SK-N-SH (cell line): ENCODE measurements around the gene WDR74.

ENCODE experiments used
- EP300 ChIP-seq, 2 experiments: IDR thresholded peaks; 2 replicates each; pipeline versions ENCODE4 v1.4.0 to v1.6.1; 2012; ENCODE audit warnings: borderline replicate concordance in 1 of 2, low read depth in 1 of 2, low read length in 1 of 2
- FOXJ3 ChIP-seq: sonication (generic); formaldehyde crosslinking; IDR thresholded peaks from 2 replicates; pipeline ENCODE4 v1.5.1; 2020; ENCODE audit warnings: mild to moderate bottlenecking, missing genetic modification reagents
- JUND ChIP-seq: IDR thresholded peaks from 2 replicates; pipeline ENCODE4 v1.4.0; 2012
- POLR2AphosphoS5 ChIP-seq: IDR thresholded peaks from 2 replicates; pipeline ENCODE4 v1.6.1; 2012; ENCODE audit warnings: low read depth, low read length
- SIN3A ChIP-seq: IDR thresholded peaks from 2 replicates; pipeline ENCODE4 v1.6.1; 2012; ENCODE audit warnings: low read depth, mild to moderate bottlenecking, low read length, moderate library complexity, borderline replicate concordance
- SMC3 ChIP-seq: IDR thresholded peaks from 2 replicates; pipeline ENCODE4 v1.6.1; 2012; ENCODE audit warnings: low read depth, low read length, improper control_type of control experiment
- TCF12 ChIP-seq: IDR thresholded peaks from 2 replicates; pipeline ENCODE4 v1.4.0; 2012
- TEAD4 ChIP-seq: IDR thresholded peaks from 2 replicates; pipeline ENCODE4 v1.4.0; 2012; ENCODE audit warnings: mild to moderate bottlenecking, borderline replicate concordance; ENCODE audit not compliant: insufficient read depth
- TF ChIP-seq, protein P1 (sequence below): IDR thresholded peaks from 2 replicates; pipeline ENCODE4 v1.4.0; 2012; ENCODE audit warnings: low read depth, borderline replicate concordance
- TF ChIP-seq, protein P2 (sequence below): fragments of 200-600 bp; sonication (generic); IDR thresholded peaks from 2 replicates; pipeline ENCODE4 v1.6.1; 2017; ENCODE audit warnings: antibody characterized with exemption, mild to moderate bottlenecking, moderate library complexity
- TF ChIP-seq, protein P3 (sequence below): IDR thresholded peaks from 2 replicates; pipeline ENCODE4 v1.6.1; 2012; ENCODE audit warnings: mild to moderate bottlenecking, low read depth, low read length, moderate library complexity

DNA sequence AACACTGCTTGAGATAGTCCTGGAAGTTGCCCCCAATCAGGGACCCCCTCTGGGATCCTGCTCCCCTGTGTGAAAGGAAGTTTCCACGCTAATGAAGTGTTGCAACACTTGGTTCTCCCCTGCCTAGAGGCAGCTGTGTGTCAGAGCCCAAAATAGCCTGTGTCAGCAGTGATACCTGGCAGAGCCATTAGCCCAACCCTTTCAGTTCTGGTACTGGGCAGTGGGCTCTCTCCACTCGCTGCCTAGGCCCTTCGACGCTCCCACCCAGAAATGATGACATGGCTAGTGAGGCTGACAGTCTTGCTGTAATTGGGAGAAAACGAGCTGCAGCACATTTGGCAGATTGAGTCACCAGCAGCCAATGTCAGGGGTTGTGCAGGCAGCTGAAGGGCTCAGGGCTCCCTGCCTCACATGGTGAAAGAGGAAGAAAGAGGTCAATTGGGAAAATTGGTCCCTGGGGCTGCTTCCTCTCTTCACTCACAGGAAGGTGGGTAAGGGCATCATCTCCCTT lies 32.7 kb downstream of the WDR74 start:
- no peak for TF ChIP-seq JUND
- TF ChIP-seq, protein P1, sequence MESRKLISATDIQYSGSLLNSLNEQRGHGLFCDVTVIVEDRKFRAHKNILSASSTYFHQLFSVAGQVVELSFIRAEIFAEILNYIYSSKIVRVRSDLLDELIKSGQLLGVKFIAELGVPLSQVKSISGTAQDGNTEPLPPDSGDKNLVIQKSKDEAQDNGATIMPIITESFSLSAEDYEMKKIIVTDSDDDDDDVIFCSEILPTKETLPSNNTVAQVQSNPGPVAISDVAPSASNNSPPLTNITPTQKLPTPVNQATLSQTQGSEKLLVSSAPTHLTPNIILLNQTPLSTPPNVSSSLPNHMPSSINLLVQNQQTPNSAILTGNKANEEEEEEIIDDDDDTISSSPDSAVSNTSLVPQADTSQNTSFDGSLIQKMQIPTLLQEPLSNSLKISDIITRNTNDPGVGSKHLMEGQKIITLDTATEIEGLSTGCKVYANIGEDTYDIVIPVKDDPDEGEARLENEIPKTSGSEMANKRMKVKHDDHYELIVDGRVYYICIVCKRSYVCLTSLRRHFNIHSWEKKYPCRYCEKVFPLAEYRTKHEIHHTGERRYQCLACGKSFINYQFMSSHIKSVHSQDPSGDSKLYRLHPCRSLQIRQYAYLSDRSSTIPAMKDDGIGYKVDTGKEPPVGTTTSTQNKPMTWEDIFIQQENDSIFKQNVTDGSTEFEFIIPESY = no peak
- TF ChIP-seq, protein P2, sequence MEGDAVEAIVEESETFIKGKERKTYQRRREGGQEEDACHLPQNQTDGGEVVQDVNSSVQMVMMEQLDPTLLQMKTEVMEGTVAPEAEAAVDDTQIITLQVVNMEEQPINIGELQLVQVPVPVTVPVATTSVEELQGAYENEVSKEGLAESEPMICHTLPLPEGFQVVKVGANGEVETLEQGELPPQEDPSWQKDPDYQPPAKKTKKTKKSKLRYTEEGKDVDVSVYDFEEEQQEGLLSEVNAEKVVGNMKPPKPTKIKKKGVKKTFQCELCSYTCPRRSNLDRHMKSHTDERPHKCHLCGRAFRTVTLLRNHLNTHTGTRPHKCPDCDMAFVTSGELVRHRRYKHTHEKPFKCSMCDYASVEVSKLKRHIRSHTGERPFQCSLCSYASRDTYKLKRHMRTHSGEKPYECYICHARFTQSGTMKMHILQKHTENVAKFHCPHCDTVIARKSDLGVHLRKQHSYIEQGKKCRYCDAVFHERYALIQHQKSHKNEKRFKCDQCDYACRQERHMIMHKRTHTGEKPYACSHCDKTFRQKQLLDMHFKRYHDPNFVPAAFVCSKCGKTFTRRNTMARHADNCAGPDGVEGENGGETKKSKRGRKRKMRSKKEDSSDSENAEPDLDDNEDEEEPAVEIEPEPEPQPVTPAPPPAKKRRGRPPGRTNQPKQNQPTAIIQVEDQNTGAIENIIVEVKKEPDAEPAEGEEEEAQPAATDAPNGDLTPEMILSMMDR = no peak
- no peak for TF ChIP-seq TEAD4
- TF ChIP-seq SIN3A = no peak
- no peak for TF ChIP-seq EP300 (IDR thresholded peaks at IDR 0.05; ENCODE audit: borderline replicate concordance in 1 of 2, low read depth in 1 of 2, low read length in 1 of 2)
- TF ChIP-seq, protein P3, sequence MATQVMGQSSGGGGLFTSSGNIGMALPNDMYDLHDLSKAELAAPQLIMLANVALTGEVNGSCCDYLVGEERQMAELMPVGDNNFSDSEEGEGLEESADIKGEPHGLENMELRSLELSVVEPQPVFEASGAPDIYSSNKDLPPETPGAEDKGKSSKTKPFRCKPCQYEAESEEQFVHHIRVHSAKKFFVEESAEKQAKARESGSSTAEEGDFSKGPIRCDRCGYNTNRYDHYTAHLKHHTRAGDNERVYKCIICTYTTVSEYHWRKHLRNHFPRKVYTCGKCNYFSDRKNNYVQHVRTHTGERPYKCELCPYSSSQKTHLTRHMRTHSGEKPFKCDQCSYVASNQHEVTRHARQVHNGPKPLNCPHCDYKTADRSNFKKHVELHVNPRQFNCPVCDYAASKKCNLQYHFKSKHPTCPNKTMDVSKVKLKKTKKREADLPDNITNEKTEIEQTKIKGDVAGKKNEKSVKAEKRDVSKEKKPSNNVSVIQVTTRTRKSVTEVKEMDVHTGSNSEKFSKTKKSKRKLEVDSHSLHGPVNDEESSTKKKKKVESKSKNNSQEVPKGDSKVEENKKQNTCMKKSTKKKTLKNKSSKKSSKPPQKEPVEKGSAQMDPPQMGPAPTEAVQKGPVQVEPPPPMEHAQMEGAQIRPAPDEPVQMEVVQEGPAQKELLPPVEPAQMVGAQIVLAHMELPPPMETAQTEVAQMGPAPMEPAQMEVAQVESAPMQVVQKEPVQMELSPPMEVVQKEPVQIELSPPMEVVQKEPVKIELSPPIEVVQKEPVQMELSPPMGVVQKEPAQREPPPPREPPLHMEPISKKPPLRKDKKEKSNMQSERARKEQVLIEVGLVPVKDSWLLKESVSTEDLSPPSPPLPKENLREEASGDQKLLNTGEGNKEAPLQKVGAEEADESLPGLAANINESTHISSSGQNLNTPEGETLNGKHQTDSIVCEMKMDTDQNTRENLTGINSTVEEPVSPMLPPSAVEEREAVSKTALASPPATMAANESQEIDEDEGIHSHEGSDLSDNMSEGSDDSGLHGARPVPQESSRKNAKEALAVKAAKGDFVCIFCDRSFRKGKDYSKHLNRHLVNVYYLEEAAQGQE = no peak
- TF ChIP-seq SMC3 = no peak
- no peak for TF ChIP-seq TCF12
- TF ChIP-seq FOXJ3 (CRISPR knock-in tag) = no peak
- TF ChIP-seq POLR2AphosphoS5 = no peak
